ENCODE results near the gene CSNK1E. TPM values are rescaled to one million over a fixed set of nuclear protein-coding genes. Genes with fewer than 3 reads are reported as not detected.

Gene CSNK1E
- total and polyA plus RNA-seq, 2 of the 8 experiments (the other 6 are each of a cell fraction or from before 2014, with no cell fraction given), result 247 to 263 TPM

DNA sequence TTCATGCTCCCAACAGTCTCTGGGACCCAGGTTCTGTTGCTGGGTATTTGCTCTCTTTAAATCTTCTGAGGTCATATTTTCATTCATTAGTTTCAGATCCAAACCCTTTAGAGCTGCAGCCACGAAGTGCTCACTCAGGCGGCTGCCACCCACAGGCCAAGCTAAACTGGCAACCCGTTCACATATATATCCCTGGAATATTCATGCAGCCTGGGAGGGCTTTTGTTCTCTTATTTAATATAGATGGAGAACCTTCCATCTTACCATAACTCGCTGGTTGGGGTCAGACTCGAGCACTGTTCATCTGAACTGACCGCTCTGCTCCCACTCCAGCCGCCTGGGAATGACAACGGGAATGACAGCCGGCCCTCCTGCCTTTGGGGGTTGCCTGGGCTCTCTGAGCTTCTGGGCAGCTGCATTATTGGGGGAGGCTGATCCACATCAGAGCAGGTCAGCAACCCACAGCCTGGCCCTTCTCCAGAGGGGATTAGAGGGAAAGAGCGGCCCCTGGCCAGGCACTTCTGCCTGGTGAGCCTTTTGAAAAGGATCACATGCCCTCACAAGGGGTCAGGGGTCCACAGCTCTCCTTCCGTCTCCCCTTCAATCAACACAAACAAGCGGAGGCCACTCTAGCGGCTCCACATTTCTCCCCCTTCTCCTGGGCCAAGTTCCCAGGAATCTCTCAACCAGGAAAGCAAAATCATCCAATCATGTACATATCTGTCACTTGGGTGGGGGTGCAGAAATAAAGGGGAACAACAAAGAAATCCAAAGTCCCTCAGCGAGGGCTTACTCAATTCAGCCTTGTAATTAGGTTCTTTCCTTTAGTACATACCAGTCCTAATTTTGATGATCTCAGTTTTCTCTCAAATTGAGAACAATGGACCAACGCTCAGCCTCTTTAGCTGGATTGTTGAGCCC is 56.2 kb downstream of the CSNK1E start:
- H3K4me1 ChIP-seq (replicated peaks in 1 of 4; ENCODE audit: control insufficient read depth in 3 of 4, insufficient read depth in 4 of 4, low read length in 3 of 4), result peaks cover 2 to 20% (median 7%) of the 10 kb centered on the region in 4 experiments
- H4K20me1 ChIP-seq (replicated peaks in 1 of 2; ENCODE audit: control insufficient read depth in 1 of 2, insufficient read depth in 2 of 2, low read length in 2 of 2), result peaks cover 20 to 25% of the 10 kb centered on the region in 2 experiments
- no peaks in the 10 kb centered on the region for H3K36me3 ChIP-seq (ENCODE audit: control insufficient read depth in 2 of 4, insufficient read depth in 4 of 4, low read length in 3 of 4)
- 0 out of 2 replicates have a peak overlapping the region, but pooled peaks have one; percentile 8 for H2BK20ac ChIP-seq (ENCODE audit: low read length)
- no peak overlapping the region for H3K9ac ChIP-seq (replicated peaks in 1 of 4; ENCODE audit: extremely low read depth in 1 of 4, low read depth in 3 of 4, low read length in 3 of 4)
- H3K18ac ChIP-seq (ENCODE audit: extremely low read depth, low read length), result no peak overlapping the region
- H3K4me3 ChIP-seq (ENCODE audit: extremely low read depth in 1 of 4, insufficient read depth in 2 of 4, low read depth in 3 of 4, low read length in 4 of 4), result no peak overlapping the region
- DNase-seq (ENCODE audit: low read depth in 1 of 2, low spot score in 2 of 2), result no peak
- H2BK120ac ChIP-seq (replicated peaks; ENCODE audit: low read depth, low read length), result no peak overlapping the region
- no peak overlapping the region for H2AK5ac ChIP-seq (ENCODE audit: low read depth, low read length)
- no peak overlapping the region for H3K4me2 ChIP-seq (ENCODE audit: insufficient read depth in 1 of 2, low read depth in 2 of 2, low read length in 2 of 2)
- H4K91ac ChIP-seq (replicated peaks; ENCODE audit: insufficient read length, low read length), result no peak overlapping the region
- ChIA-PET POLR2A (ENCODE audit: partially characterized antibody) (interaction anchor here (0.7 to 1.1 kb wide), 7 partner anchors 9 to 89 kb away, joined by 3 to 5 read pairs (median 3); no protein-coding TSS in a partner anchor), CTCF (ENCODE audit: partially characterized antibody) (interaction anchor here (0.6 to 3.9 kb wide), 18 partner anchors 10 to 172 kb away, joined by 3 to 33 read pairs (median 4); partner anchors contain the start of gene TMEM184B)
- H2AFZ ChIP-seq (ENCODE audit: low read length), result no peak overlapping the region
- H3K56ac ChIP-seq (replicated peaks; ENCODE audit: insufficient read length, low read depth, low read length), result no peak overlapping the region
- H3K23ac ChIP-seq (ENCODE audit: insufficient read length), result no peak overlapping the region
- no peak overlapping the region for H4K5ac ChIP-seq (ENCODE audit: insufficient read length, low read depth, low read length)
- peaks cover 7 to 85% of the 10 kb centered on the region in 2 experiments; a peak in 3 of 4 replicates for H3K79me2 ChIP-seq (ENCODE audit: control insufficient read depth in 1 of 2, insufficient read depth in 2 of 2, low read length in 2 of 2)
- no peak overlapping the region for H3K4ac ChIP-seq (replicated peaks; ENCODE audit: insufficient read length, low read depth, low read length)
- H3K23me2 ChIP-seq (ENCODE audit: low read depth, low read length), result no peaks in the 10 kb centered on the region
- peaks cover 30% of the 10 kb centered on the region for H3K79me1 ChIP-seq (ENCODE audit: low read depth, low read length)
- no peak overlapping the region for H4K8ac ChIP-seq (ENCODE audit: extremely low read depth, insufficient read depth, low read length)
- H3K9me3 ChIP-seq (ENCODE audit: insufficient read depth in 2 of 2, low read depth in 1 of 2, low read length in 1 of 2), result no peaks in the 10 kb centered on the region
- no peak overlapping the region for H3K27ac ChIP-seq (ENCODE audit: low read depth, low read length)
- 0 out of 2 replicates have a peak overlapping the region, but pooled peaks have one; percentile 74 for H2BK15ac ChIP-seq (ENCODE audit: low read length)
- no peak overlapping the region for H3K14ac ChIP-seq (ENCODE audit: insufficient read length)
- no peak for FAIRE-seq
- no peak overlapping the region for H2BK12ac ChIP-seq (ENCODE audit: low read depth, low read length)
- no peaks in the 10 kb centered on the region; a peak in 1 of 7 replicates for H3K27me3 ChIP-seq (replicated peaks in 1 of 4; ENCODE audit: control insufficient read depth in 3 of 4, extremely low read depth in 1 of 4, insufficient read depth in 3 of 4, low read length in 3 of 4)
- WGBS, 2 experiments (ENCODE audit: extremely low coverage in 1 of 2, insufficient coverage in 1 of 2, insufficient read length in 1 of 2, insufficient replicate concordance in 2 of 2, low coverage in 1 of 2, low lambda C conversion rate in 2 of 2, missing lambda C conversion rate in 1 of 2), result 87% methylated on average over 15 of the region's 15 CpGs; no CpG with 5 or more reads in 1 of the 2 experiments
- no peak overlapping the region for H2BK5ac ChIP-seq (ENCODE audit: low read depth, low read length)
- no peak for TF ChIP-seq SAP30 (IDR thresholded peaks at IDR 0.05; ENCODE audit: insufficient read depth, insufficient replicate concordance, low read length)
- no peak for TF ChIP-seq CBX8 (IDR thresholded peaks at IDR 0.05; ENCODE audit: borderline replicate concordance, low read depth, low read length)
- no peak for TF ChIP-seq RAD21 (IDR thresholded peaks at IDR 0.05 in 1 of 2, conservative IDR thresholded peaks at IDR 0.05 in 1 of 2; ENCODE audit: low read depth in 2 of 2, low read length in 2 of 2)
- TF ChIP-seq CTCF (IDR thresholded peaks at IDR 0.05; ENCODE audit: control extremely low read depth in 1 of 3, insufficient read depth in 1 of 3, low read depth in 1 of 3, low read length in 3 of 3), result no peak
- no peak for TF ChIP-seq SIN3A (conservative IDR thresholded peaks at IDR 0.05 in 1 of 2, IDR thresholded peaks at IDR 0.05 in 1 of 2; ENCODE audit: low read depth in 1 of 2, low read length in 2 of 2)
- no peak for TF ChIP-seq JUN (IDR thresholded peaks at IDR 0.05; ENCODE audit: low read depth, low read length)
- no peak for TF ChIP-seq KDM1A (IDR thresholded peaks at IDR 0.05; ENCODE audit: borderline replicate concordance, low read length)

Measured in H1 (cell line).